Limb (tissue), 2 donors: Measurements from ENCODE around the gene MAP3K4.
A peak's percentile ranks its signal among the peaks of the same experiment; 100 is the strongest.

Experiments
- DNase-seq, 2 donors: peaks; one replicate each; pipeline ENCODE4 v3.0.0-alpha.2; 2016; ENCODE audit errors: extremely low spot score in 2 of 2

The MAP3K4 gene

DNA sequence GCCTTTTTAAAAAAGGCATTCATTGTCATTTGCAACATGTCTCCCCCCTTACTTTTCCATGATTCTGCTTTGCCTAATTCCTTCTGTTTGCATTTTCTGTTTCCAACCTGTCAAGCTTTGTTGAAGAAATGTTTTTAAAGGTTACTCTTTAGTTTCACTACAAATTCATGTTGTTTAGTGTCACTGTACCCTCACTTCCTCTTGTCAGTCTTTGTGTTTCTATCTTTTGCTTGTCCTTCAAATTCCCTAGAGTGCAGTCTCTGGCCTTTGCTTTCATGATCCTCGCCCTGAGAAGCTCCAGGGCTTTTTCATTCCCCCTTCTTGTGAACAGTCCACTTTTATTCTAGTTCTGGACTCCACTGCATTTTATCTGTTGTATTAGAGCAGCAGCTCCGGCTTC is 90.6 kb downstream of the MAP3K4 start:
- DNase-seq, result no peak

DNA sequence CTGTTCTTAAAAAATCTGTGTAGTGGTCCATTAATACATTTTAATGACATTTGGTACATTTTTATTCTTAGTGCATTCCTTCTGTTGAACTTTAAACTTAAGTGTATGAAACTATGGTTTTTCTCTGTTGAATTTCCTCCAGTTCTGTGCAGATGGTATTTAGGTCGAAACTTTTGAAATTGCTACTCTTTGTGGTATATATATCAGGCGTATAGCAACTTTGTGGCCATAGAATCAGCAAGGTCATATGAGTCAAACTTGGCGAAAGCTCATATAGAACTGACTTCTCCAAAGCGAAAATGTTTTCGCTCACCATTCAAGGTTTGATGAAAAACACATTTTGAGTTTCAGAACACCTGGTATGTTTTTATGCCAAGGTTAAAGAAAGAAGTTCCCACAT is 93.7 kb downstream of the MAP3K4 start:
- DNase-seq, result no peak

GRCh38 chr6:161088676-161089328 is 97.2 kb downstream of the MAP3K4 start:
- no peak for DNase-seq

DNA sequence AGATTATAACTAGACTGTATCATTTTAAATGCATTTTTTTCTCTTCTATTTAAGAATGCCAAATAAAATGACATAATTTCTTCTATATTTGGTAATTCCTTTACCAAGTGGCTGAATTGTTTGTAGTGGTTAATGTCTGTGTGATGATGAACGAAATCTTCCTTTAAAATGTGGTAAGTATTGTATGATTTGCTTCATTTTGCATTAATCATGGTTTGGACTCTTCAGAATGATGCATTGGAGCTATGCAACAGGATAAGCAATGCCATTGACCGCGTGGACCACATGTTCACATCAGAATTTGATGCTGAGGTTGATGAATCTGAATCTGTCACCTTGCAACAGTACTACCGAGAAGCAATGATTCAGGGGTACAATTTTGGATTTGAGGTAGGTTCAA is 99.6 kb downstream of the MAP3K4 start:
- no peak for DNase-seq

GRCh38 chr6:161091972-161092701 is 100.6 kb downstream of the MAP3K4 start:
- no peak for DNase-seq

GRCh38 chr6:161094955-161095354 is 103.4 kb downstream of the MAP3K4 start:
- DNase-seq, result no peak

GRCh38 chr6:161095916-161096315 is 104.3 kb downstream of the MAP3K4 start:
- DNase-seq, result no peak

DNA sequence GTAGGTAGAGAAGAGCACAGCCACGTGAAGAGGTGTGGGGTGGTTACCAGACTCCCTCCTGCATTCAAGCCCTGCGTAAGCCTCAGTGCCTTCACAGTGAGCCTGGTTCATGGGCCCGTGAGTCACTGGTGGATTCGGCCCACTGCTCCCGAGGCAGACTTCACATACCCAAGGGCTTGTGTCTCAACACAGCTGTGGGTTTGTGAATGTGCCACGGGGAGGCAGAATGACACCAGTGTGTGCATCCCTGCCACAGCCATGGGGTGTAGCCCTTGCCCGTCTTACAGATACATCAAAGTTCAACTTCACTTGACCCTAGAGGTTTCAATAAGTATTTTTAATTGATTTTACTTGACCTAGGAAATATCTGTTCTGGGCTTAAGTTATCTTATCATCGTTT is 108.5 kb downstream of the MAP3K4 start:
- DNase-seq, result no peak

- DNase-seq, result peak; percentile 7 to 41
Measured at GRCh38 chr6:161101517-161101916, 109.9 kb downstream of the MAP3K4 start.

- no peak for DNase-seq
Measured at GRCh38 chr6:161103475-161103874, 111.9 kb downstream of the MAP3K4 start.

- DNase-seq, result no peak
Measured at GRCh38 chr6:161104966-161105365, 113.4 kb downstream of the MAP3K4 start.

GRCh38 chr6:161105408-161105807 is 113.8 kb downstream of the MAP3K4 start:
- DNase-seq, result no peak

DNA sequence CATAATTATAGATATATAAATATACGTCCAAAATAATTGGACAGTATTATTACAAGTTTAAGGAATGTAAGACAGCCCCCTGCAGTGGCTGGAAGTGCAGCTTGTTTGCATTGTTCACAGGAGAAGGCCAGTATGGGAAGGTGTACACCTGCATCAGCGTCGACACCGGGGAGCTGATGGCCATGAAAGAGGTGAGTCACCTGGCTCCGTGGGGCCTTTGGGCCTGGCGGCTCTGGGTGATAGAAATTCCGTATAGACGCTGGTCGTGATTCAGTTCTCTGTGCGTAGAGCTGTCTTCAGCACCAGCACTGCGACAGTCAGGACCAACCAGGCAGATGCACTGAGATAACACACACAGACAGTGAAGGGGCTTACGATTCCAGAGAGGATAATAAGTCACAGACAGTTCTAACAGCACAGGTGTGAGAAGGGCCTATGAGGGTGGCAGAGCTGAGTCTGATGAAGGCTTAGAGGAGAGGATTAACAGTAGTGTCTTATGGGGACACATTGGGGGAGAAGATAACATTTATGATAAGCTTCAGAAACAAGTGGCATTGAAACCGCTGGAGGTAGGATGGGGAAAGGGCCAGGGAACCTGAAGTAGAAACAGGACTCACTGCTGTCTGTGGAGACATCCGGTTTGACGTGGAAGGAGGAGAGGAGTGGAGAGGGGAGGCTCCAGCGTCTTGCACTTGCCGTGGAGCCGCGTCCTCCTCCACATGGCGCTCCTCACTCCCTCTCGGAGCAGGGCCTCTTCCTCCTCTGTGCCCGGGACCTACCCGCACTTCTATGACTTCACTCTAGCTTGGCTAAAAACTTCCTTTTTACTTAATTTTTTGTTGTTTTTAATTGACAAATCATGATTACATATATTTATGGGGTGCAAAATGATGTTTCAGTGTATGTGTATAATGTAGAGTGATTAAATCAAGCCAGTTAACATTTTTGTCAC is 116.5 kb downstream of the MAP3K4 start:
- no peak for DNase-seq

DNA sequence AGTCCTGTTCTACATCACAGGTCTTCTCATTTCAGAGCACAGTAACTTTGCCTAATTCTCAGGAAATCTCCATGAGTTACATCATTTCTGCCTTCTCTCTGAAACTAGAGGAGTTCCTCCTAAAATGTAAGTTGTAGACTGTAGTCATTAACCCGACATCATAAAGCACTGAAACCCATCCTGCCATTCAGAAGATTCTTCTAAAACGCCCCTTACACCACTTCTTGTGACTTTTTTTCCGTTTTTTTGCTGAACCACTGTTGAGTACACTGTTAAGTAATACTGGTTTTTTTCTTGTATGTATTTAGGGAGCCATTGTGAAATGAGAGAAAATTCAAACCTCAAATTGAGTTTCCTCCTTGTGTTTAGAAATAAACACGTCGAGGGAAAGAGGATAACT is 117.3 kb downstream of the MAP3K4 start:
- no peak for DNase-seq

DNA sequence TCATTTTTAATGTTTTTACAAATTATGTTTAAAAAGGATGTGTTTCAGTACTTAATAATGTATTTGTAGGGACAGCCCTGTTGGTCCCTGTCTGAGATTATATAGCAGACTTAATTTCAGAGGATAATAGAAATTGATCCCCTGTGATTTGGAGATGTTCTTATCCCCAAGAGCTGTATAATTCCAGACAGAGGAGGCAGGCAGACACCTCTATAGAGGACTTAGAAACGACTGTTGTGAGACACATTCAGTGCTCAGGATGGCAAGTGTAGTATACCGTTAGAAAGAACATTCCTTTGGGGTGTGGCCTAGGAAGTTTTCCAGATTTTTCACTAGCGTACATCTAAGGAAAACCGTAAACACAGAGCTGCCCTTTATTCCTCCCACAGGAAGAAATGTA is 117.8 kb downstream of the MAP3K4 start:
- no peak for DNase-seq

GRCh38 chr6:161110028-161110779 is 118.6 kb downstream of the MAP3K4 start:
- DNase-seq, result no peak

GRCh38 chr6:161111261-161111660 is 119.7 kb downstream of the MAP3K4 start:
- DNase-seq, result no peak

DNA sequence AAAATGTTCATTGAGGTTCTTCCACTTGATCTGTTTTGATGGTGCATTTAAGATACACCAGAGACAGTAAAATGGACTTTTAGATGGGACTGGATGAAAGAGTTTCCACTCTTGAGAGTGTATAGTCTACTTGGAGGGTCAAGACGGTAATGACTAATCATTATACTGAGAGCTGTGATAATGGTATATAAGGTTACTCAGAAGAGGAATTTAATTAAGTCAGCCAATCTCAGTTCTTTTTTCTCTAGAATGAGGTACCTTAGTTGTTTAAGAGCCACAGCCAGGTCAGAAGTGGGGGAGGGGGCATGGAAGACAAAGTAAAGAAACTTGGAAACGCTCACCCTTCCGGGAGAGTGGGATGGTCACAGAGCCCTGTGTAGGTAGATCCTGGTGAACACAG is 123.9 kb downstream of the MAP3K4 start:
- no peak for DNase-seq

DNA sequence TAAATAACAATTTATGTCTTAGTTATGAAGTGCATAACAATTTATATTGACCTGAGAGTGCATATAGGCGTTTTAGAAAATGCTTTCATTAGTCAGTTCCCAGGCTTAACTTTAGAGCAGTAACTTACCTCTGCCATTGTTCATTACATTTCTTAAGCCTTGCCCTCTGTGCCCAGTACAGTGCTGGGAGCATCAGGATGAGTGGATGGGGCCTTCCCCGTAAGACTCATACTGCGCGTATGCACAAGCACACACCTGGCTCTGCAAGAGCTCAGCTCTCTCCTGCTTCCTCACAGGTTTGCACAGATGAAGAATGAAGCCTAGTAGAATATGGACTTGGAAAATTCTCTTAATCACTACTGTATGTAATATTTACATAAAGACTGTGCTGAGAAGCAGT is 125.0 kb downstream of the MAP3K4 start:
- DNase-seq, result no peak

DNA sequence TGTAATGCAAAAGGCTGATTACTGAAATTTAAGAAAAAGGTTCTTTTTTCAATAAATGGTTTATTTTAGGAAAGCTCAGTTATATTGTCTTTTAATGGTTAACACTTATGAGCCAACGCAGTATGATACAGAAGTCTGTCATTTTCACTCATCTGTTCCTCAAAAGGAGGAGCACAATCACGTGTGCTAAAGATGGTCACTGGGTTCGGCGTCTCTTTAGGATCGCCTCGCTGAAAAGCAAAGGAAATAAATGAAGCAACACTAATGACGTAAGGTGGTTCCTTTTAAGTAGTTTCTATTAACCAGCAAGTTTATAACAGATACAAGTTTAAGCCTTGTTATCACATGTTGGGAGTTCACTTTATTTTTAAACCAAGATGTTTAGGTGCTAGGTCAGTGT is 125.7 kb downstream of the MAP3K4 start:
- no peak for DNase-seq

DNA sequence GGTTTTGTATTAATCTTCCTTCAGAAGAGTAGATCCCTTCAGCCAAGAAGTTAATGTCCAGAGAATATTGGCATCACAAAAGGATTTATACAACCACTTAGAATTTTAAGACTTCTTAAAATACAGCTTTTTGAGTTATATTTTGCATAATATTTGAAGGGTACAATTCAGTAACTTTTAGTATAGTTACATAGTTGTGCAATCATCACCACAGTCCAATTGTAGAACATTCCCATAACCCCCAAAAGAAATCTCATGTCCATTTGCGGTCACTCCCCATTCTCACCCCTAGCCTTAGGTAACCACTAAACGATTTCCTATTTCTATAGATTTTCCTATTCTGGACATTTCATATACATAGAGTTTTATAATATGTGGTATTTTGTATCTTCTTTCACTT is 126.4 kb downstream of the MAP3K4 start:
- DNase-seq, result no peak
